Kidney epithelial cell (primary cell): ENCODE data around the gene CCDC187. TPM values are rescaled to one million over a fixed set of nuclear protein-coding genes. Genes with fewer than 3 reads are reported as not detected.

Experiments
- DNase-seq: peaks from one replicate; pipeline ENCODE4 v3.0.0-alpha.2; 2010; ENCODE audit warnings: low read depth
- H3K27me3 ChIP-seq: 2 replicates; pipeline ENCODE4 v1.6.0; 2011; ENCODE audit warnings: low read length; ENCODE audit not compliant: control insufficient read depth, insufficient read depth
- H3K36me3 ChIP-seq: 2 replicates; pipeline ENCODE4 v1.5.1; 2011; ENCODE audit warnings: low read length; ENCODE audit not compliant: control insufficient read depth, insufficient read depth
- H3K4me3 ChIP-seq: 2 replicates; pipeline ENCODE4 v1.5.1; 2011; ENCODE audit warnings: low read depth, mild to moderate bottlenecking, control low read depth, low read length
- total RNA-seq: library from RNA; depleted of rRNA; stranded (reverse); fragments of >200 nt; gene quantifications from 2 replicates; pipeline ENCODE4 v1.2.3, GENCODE V29; 2015
- TF ChIP-seq, protein P1 (sequence below): IDR thresholded peaks from 2 replicates; pipeline ENCODE4 v1.5.1; 2011; ENCODE audit warnings: mild to moderate bottlenecking, moderate library complexity, low read length, control low read depth, inconsistent platforms; ENCODE audit not compliant: insufficient read depth, poor library complexity, severe bottlenecking

Gene CCDC187
- total RNA-seq, 1 donor from 2014 or later = 0.04 TPM

DNA sequence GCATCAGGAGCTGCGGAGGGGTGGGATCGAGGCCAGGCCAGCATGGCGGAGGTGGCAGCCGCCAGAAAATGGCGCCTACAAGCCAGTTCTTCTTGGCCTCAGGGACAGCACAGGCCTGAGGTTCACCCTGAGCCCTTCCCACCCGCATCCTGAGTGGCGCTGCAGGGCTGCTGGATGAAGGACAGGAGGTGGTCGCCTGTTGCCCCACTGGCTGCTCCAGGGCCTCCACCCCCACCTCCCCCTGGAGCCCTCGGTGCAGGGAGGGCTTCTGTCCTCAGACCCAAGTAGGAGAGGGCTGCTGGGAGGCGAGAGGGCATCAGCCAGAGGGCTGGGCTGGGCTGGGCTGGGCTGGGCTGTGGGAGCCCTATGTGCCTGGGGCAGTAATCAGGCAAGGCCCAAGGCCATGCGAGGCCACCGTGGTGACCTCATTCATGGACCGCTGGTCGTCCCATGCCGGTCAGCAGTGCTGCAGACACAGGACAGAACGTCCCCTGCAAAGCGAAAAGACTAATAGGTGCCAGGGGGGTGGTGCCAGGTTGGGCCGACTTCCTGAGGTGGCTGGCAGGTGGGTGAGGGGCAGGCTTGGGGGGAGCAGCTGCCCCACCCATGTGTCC lies 37.3 kb upstream of the CCDC187 start:
- DNase-seq = no peak
- Histone ChIP-seq H3K36me3 (no peaks in the 10 kb centered on the region), H3K27me3 (no peaks in the 10 kb centered on the region), H3K4me3 (no peak overlapping the region)
- TF ChIP-seq, protein P1, sequence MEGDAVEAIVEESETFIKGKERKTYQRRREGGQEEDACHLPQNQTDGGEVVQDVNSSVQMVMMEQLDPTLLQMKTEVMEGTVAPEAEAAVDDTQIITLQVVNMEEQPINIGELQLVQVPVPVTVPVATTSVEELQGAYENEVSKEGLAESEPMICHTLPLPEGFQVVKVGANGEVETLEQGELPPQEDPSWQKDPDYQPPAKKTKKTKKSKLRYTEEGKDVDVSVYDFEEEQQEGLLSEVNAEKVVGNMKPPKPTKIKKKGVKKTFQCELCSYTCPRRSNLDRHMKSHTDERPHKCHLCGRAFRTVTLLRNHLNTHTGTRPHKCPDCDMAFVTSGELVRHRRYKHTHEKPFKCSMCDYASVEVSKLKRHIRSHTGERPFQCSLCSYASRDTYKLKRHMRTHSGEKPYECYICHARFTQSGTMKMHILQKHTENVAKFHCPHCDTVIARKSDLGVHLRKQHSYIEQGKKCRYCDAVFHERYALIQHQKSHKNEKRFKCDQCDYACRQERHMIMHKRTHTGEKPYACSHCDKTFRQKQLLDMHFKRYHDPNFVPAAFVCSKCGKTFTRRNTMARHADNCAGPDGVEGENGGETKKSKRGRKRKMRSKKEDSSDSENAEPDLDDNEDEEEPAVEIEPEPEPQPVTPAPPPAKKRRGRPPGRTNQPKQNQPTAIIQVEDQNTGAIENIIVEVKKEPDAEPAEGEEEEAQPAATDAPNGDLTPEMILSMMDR = no peak

DNA sequence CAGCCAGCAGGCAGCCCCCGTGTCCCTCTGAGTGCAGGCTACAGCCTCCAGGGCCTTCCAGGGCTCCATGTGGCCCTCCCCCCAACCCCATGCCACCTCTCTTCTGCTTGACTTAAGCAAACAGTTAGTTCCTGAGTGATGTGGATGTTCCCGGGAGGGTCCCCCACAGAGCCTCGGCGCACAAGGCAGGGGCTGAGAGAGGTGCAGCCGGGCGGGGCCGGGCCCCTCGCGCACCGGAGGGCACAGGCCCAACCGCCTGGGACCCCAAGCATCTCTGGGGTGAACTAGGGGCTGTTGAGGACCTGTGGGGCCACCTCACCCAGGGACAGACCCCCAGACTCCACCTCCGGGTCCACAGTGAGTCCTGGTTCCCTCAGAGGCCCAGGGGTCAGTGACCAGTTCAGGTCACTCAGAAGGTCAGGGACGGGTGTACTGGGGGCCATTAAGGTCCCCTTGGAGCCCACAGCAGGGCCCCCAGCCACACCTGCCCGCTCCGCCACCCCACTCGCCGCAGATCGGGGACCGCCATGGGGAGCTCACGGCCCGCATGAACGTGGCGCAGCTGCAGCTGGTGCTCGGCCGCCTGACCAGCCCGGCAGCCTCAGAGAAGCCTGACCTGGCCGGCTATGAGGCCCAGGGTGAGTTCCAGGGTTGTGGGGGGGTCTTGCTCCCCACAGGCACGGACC lies 36.6 kb upstream of the CCDC187 start:
- TF ChIP-seq, protein P1 = no peak
- Histone ChIP-seq H3K4me3 (no peak overlapping the region), H3K27me3 (no peaks in the 10 kb centered on the region), H3K36me3 (no peaks in the 10 kb centered on the region)
- DNase-seq = no peak

DNA sequence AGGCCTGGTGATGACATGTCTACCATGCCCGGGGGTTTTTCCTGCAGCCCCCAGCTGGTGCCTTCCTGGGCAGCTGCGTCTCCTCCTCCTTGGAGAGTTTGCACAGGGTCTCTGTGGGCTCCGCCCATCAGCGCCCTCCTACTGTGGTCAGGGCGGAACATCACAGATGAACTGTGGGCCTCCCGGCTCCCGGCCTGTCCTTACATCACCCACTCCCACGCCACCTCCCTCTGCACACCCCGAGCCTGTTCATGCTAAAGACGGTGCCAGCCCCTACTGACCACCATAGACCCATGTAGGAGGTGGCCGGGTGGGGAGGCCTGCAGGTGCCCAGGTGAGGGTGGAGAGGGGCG lies 36.0 kb upstream of the CCDC187 start:
- no peak for DNase-seq
- no peaks in the 10 kb centered on the region for H3K27me3 ChIP-seq
- TF ChIP-seq, protein P1 = no peak
- no peak overlapping the region for H3K4me3 ChIP-seq
- H3K36me3 ChIP-seq = no peaks in the 10 kb centered on the region

DNA sequence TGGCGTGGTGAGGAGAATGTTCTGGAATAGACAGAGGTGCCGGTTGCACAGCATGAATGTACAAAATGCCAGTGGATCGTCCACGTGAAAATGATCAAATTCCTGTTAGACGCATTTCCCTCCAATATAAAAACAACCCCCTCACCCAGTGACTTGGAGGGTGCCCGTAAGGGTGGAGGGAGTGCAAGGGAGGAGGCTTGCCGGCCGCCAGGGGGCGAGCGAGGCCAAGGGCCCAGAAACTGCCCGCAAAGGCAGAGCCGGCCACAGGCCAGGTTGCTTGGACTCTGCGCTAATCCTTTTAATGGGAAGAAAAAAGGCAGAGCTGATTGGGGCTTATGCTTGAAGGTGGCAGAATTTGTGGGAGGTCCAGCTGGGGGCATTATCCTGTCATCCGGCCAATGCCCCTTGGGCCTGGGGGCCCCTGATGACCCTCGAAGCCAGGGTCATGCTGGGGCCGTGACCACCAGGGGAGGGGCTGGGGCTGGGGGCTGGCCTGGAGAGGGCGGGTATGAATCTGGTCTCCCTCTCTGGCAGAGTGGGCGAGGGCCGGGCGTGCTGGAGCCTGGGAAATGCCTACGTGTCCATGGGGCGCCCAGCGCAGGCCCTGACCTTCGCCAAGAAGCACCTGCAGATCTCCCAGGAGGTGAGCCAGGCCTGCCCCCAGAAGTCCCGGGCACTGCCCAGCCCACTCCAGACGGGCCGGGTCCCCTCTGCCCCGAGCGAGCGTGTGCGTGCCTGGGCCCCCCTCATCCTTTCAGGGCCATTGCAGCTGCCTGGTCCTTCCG lies 35.5 kb upstream of the CCDC187 start:
- Histone ChIP-seq H3K4me3 (no peak overlapping the region), H3K36me3 (no peaks in the 10 kb centered on the region), H3K27me3 (no peaks in the 10 kb centered on the region)
- TF ChIP-seq, protein P1 = peak; percentile 97
- no peak for DNase-seq

DNA sequence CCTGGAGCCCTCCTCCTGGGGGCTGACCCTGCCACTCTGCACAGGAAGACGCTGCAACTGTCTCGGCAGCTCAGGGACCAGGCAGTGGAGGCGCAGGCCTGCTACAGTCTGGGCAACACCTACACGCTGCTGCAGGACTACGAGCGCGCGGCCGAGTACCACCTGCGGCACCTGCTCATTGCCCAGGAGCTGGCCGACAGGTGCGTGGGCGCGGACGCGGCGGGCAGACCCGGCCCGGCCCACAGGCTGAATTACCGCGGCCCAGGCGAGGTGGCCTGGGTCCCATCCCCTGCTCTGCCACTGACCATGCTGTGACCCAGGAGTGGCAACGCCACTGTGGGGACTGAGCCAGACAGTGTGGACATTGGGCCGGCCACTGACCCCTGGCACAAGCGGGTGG lies 34.6 kb upstream of the CCDC187 start:
- Histone ChIP-seq H3K4me3 (no peak overlapping the region), H3K27me3 (no peaks in the 10 kb centered on the region), H3K36me3 (no peaks in the 10 kb centered on the region)
- TF ChIP-seq, protein P1 = no peak
- no peak for DNase-seq
